Liver (tissue), 9 donors: Measurements from ENCODE around the gene HECTD2. TPM values are rescaled to one million over a fixed set of nuclear protein-coding genes. Genes with fewer than 3 reads are reported as not detected.

ENCODE experiments used
- DNase-seq: peaks from one replicate; pipeline ENCODE4 v3.0.0-alpha.2; 2017; ENCODE audit warnings: low spot score
- H3K27ac ChIP-seq, 2 donors: one replicate each; pipeline ENCODE4 v1.7.0; 2013; ENCODE audit warnings: inconsistent platforms in 2 of 2, low read length in 2 of 2, control low read depth in 1 of 2, low read depth in 1 of 2, mild to moderate bottlenecking in 1 of 2
- H3K27me3 ChIP-seq, 4 donors: one replicate each; pipeline versions ENCODE4 v1.6.1 to v1.7.0; 2013; ENCODE audit warnings: low read length in 3 of 4, inconsistent platforms in 1 of 4, mild to moderate bottlenecking in 1 of 4, moderate library complexity in 1 of 4; ENCODE audit not compliant: control insufficient read depth in 4 of 4, insufficient read depth in 4 of 4
- H3K36me3 ChIP-seq, 4 donors: one replicate each; pipeline versions ENCODE4 v1.6.1 to v1.7.0; 2013; ENCODE audit warnings: low read length in 3 of 4, mild to moderate bottlenecking in 3 of 4, low read depth in 1 of 4, moderate library complexity in 1 of 4; ENCODE audit not compliant: control insufficient read depth in 4 of 4, insufficient read depth in 3 of 4
- H3K4me1 ChIP-seq, 4 donors: one replicate each; pipeline versions ENCODE4 v1.6.1 to v1.7.0; 2013; ENCODE audit warnings: low read length in 3 of 4, mild to moderate bottlenecking in 3 of 4, moderate library complexity in 1 of 4; ENCODE audit not compliant: control insufficient read depth in 4 of 4, insufficient read depth in 4 of 4
- H3K4me3 ChIP-seq, 3 donors: one replicate each; pipeline versions ENCODE4 v1.6.1 to v1.7.0; 2013; ENCODE audit warnings: low read length in 3 of 3, control low read depth in 1 of 3, low read depth in 1 of 3, mild to moderate bottlenecking in 1 of 3
- H3K9ac ChIP-seq, 2 donors: one replicate each; pipeline ENCODE4 v1.7.0; 2013; ENCODE audit warnings: low read length in 2 of 2, mild to moderate bottlenecking in 2 of 2, moderate library complexity in 2 of 2, control low read depth in 1 of 2, low read depth in 1 of 2
- H3K9me3 ChIP-seq, 4 donors: one replicate each; pipeline versions ENCODE4 v1.6.1 to v1.7.0; 2013; ENCODE audit warnings: low read length in 3 of 4; ENCODE audit not compliant: control insufficient read depth in 4 of 4
- EGR1 ChIP-seq, 2 donors: IDR thresholded peaks; 2 replicates each; pipeline ENCODE4 v1.6.1; 2016 to 2018; ENCODE audit warnings: antibody characterized with exemption in 2 of 2, low read depth in 2 of 2
- FOXA1 ChIP-seq: IDR thresholded peaks from 2 replicates; pipeline ENCODE4 v1.6.1; 2016; ENCODE audit warnings: antibody characterized with exemption
- FOXA2 ChIP-seq: IDR thresholded peaks from 2 replicates; pipeline ENCODE4 v1.6.1; 2016; ENCODE audit warnings: antibody characterized with exemption
- GABPA ChIP-seq, 2 donors: IDR thresholded peaks in 1 of 2; conservative IDR thresholded peaks in 1 of 2; 2 replicates each; pipeline ENCODE4 v1.6.1; 2016; ENCODE audit warnings: antibody characterized with exemption in 2 of 2, mild to moderate bottlenecking in 1 of 2, moderate library complexity in 1 of 2
- HNF4A ChIP-seq, 2 donors: conservative IDR thresholded peaks; 2 replicates each; pipeline ENCODE4 v1.6.1; 2016; ENCODE audit warnings: antibody characterized with exemption in 2 of 2, mild to moderate bottlenecking in 2 of 2
- HNF4G ChIP-seq: IDR thresholded peaks from 2 replicates; pipeline ENCODE4 v1.6.1; 2016; ENCODE audit warnings: antibody characterized with exemption
- JUND ChIP-seq, 2 donors: IDR thresholded peaks; 2 replicates each; pipeline ENCODE4 v1.6.1; 2016; ENCODE audit warnings: antibody characterized with exemption in 2 of 2
- NR2F2 ChIP-seq: IDR thresholded peaks from 2 replicates; pipeline ENCODE4 v1.6.1; 2016; ENCODE audit warnings: antibody characterized with exemption
- RAD21 ChIP-seq, 2 donors: IDR thresholded peaks; 2 replicates each; pipeline ENCODE4 v1.6.1; 2016; ENCODE audit warnings: antibody characterized with exemption in 2 of 2, mild to moderate bottlenecking in 2 of 2
- RXRA ChIP-seq, 2 donors: IDR thresholded peaks; 2 replicates each; pipeline ENCODE4 v1.6.1; 2017 to 2018; ENCODE audit warnings: antibody characterized with exemption in 2 of 2, mild to moderate bottlenecking in 1 of 2
- SP1 ChIP-seq: IDR thresholded peaks from 2 replicates; pipeline ENCODE4 v1.6.1; 2018; ENCODE audit warnings: antibody characterized with exemption, mild to moderate bottlenecking
- TAF1 ChIP-seq: conservative IDR thresholded peaks from 2 replicates; pipeline ENCODE4 v1.6.1; 2016; ENCODE audit warnings: antibody characterized with exemption, mild to moderate bottlenecking
- YY1 ChIP-seq: IDR thresholded peaks from 2 replicates; pipeline ENCODE4 v1.6.1; 2016; ENCODE audit warnings: antibody characterized with exemption, mild to moderate bottlenecking
- WGBS: extraction: QIAGEN DNeasy Blood & Tissue Kit; methylation state at CpG from one replicate; pipeline ENCODE4 v1.1.7; 2013; 5-methylcytosine and 5-hydroxymethylcytosine counted together
- polyA plus RNA-seq, 2 donors: library from polyadenylated mRNA; stranded (reverse) in 1 of 2; unstranded in 1 of 2; fragments of 200-250 nt in 1 of 2; fragments of >200 nt in 1 of 2; fragmentation: Nextera tagmentation in 1 of 2; extraction: Ambion mirVana in 1 of 2; gene quantifications; one replicate each; pipeline versions ENCODE4 v1.2.1 to v1.2.3, GENCODE V29; 2013 to 2015
- total RNA-seq, 2 donors: library from RNA; depleted of rRNA; stranded (reverse); fragments of >200 nt; gene quantifications; one replicate each; pipeline ENCODE4 v1.2.3, GENCODE V29; 2014
- TF ChIP-seq, protein P1 (sequence below): IDR thresholded peaks from 2 replicates; pipeline ENCODE4 v1.6.1; 2016; ENCODE audit warnings: antibody characterized with exemption
- TF ChIP-seq, protein P2 (sequence below): IDR thresholded peaks from 2 replicates; pipeline ENCODE4 v1.6.1; 2016; ENCODE audit warnings: antibody characterized with exemption
- TF ChIP-seq, protein P3 (sequence below): IDR thresholded peaks from 2 replicates; pipeline ENCODE4 v1.6.1; 2016; ENCODE audit warnings: antibody characterized with exemption
- TF ChIP-seq, protein P4 (sequence below): IDR thresholded peaks from 2 replicates; pipeline ENCODE4 v1.6.1; 2016; ENCODE audit warnings: antibody characterized with exemption, mild to moderate bottlenecking
- TF ChIP-seq, protein P5 (sequence below): fragments of 150-350 bp; IDR thresholded peaks from 2 replicates; pipeline ENCODE4 v1.5.1; 2017; ENCODE audit warnings: improper control_type of control experiment, low read depth, low read length; ENCODE audit not compliant: missing input control
- donor health status: healthy.
- donor health status: healthy.
- donor health status: healthy.
- donor health status: healthy.
- donor health status: healthy.

The HECTD2 gene
- total and polyA plus RNA-seq, 4 donors = 1.0 to 5.0 (median 3.2) TPM

DNA sequence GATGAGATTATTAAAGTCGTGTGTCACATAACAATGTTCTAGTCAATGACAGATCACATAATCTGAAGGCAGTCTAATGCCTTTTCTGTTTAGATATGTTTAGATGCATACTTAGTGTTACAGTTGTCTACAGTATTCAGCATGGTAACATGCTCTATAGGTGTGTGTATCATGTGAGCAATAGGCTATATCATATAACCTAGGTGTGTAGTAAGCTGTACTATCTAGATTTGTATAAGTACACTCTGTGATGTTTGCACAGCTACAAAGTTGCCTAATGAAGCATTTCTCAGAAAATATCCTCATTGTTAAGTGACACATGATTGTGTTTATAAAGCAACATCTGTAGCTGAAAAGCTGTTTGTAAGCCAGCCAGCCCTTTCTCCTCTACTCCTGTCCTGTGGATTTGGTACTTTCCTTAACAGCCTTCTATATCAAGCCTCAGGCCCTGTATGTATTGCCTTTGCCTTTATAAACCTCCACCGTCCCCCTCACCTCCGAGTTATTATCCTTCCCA is 6.3 kb downstream of the HECTD2 start (continued):
- TF ChIP-seq GABPA (IDR thresholded peaks at IDR 0.05 in 1 of 2, conservative IDR thresholded peaks at IDR 0.05 in 1 of 2) (no peak), RAD21 (IDR thresholded peaks at IDR 0.05) (no peak)

DNA sequence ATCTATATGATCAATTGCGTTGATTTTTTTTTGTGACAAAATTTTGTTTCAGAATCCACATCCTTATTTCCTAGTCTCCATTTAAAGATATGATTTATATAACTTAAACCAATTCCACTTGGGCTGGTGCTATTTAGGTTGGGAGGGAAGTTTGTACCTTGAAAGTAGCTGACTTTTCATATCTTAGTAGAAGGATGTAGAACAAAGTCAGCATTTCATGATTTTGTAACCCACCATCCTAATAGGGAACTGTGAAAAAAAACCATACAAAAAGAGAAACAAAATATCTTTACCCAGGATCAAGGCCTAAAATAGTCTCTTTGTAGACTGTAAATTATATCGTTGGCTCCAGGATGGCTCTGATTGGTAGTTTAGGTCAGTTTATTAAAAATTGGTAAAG is 8.3 kb downstream of the HECTD2 start:
- H3K9ac ChIP-seq = no peak overlapping the region
- no peaks in the 10 kb centered on the region for H3K4me1 ChIP-seq
- H3K36me3 ChIP-seq = no peaks in the 10 kb centered on the region
- no peak overlapping the region for H3K27ac ChIP-seq
- no peak for DNase-seq
- H3K27me3 ChIP-seq = no peaks in the 10 kb centered on the region
- TF ChIP-seq RXRA (IDR thresholded peaks at IDR 0.05) (no peak), RAD21 (IDR thresholded peaks at IDR 0.05) (no peak), JUND (IDR thresholded peaks at IDR 0.05) (no peak), FOXA2 (no peak), EGR1 (IDR thresholded peaks at IDR 0.05; ENCODE audit: low read depth in 2 of 2) (no peak)
- TF ChIP-seq, protein P1, sequence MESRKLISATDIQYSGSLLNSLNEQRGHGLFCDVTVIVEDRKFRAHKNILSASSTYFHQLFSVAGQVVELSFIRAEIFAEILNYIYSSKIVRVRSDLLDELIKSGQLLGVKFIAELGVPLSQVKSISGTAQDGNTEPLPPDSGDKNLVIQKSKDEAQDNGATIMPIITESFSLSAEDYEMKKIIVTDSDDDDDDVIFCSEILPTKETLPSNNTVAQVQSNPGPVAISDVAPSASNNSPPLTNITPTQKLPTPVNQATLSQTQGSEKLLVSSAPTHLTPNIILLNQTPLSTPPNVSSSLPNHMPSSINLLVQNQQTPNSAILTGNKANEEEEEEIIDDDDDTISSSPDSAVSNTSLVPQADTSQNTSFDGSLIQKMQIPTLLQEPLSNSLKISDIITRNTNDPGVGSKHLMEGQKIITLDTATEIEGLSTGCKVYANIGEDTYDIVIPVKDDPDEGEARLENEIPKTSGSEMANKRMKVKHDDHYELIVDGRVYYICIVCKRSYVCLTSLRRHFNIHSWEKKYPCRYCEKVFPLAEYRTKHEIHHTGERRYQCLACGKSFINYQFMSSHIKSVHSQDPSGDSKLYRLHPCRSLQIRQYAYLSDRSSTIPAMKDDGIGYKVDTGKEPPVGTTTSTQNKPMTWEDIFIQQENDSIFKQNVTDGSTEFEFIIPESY = no peak
- 91% methylated on average over 2 of the region's 2 CpGs for WGBS
- no peaks in the 10 kb centered on the region for H3K9me3 ChIP-seq
- H3K4me3 ChIP-seq = no peak overlapping the region

DNA sequence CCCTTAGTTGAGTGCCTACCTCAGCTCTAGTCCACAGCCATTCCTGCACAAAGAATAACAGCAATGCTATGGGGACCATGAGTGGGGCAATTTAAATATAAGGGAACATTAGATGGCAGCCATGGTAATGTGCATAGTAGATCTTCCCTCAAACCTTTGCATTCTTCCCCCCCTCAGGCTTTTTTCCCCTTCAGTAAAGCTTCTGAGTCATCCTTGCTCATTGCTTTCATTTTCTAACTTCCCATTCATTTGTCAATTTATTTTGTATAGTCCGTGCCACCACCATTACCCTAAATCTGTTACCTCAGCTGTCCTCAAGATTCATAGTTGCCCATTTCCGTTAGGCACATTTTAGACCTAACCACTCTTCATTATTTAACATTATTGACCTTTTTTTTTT is 10.7 kb downstream of the HECTD2 start:
- Histone ChIP-seq H3K9ac (no peak overlapping the region), H3K36me3 (no peaks in the 10 kb centered on the region), H3K27me3 (no peaks in the 10 kb centered on the region), H3K4me1 (no peaks in the 10 kb centered on the region), H3K27ac (no peak overlapping the region), H3K4me3 (no peak overlapping the region), H3K9me3 (no peaks in the 10 kb centered on the region)
- DNase-seq = no peak
- TF ChIP-seq, protein P2, sequence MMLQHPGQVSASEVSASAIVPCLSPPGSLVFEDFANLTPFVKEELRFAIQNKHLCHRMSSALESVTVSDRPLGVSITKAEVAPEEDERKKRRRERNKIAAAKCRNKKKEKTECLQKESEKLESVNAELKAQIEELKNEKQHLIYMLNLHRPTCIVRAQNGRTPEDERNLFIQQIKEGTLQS = no peak
- TF ChIP-seq RAD21 (IDR thresholded peaks at IDR 0.05) (no peak), GABPA (IDR thresholded peaks at IDR 0.05 in 1 of 2, conservative IDR thresholded peaks at IDR 0.05 in 1 of 2) (no peak), JUND (IDR thresholded peaks at IDR 0.05) (no peak), FOXA1 (no peak), NR2F2 (no peak), HNF4G (no peak), TAF1 (no peak), RXRA (IDR thresholded peaks at IDR 0.05) (no peak), YY1 (no peak), EGR1 (IDR thresholded peaks at IDR 0.05; ENCODE audit: low read depth in 2 of 2) (no peak), FOXA2 (no peak), SP1 (no peak), HNF4A (conservative IDR thresholded peaks at IDR 0.05) (no peak)
- TF ChIP-seq, protein P1 = no peak
- TF ChIP-seq, protein P3, sequence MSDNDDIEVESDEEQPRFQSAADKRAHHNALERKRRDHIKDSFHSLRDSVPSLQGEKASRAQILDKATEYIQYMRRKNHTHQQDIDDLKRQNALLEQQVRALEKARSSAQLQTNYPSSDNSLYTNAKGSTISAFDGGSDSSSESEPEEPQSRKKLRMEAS = no peak
- TF ChIP-seq, protein P4, sequence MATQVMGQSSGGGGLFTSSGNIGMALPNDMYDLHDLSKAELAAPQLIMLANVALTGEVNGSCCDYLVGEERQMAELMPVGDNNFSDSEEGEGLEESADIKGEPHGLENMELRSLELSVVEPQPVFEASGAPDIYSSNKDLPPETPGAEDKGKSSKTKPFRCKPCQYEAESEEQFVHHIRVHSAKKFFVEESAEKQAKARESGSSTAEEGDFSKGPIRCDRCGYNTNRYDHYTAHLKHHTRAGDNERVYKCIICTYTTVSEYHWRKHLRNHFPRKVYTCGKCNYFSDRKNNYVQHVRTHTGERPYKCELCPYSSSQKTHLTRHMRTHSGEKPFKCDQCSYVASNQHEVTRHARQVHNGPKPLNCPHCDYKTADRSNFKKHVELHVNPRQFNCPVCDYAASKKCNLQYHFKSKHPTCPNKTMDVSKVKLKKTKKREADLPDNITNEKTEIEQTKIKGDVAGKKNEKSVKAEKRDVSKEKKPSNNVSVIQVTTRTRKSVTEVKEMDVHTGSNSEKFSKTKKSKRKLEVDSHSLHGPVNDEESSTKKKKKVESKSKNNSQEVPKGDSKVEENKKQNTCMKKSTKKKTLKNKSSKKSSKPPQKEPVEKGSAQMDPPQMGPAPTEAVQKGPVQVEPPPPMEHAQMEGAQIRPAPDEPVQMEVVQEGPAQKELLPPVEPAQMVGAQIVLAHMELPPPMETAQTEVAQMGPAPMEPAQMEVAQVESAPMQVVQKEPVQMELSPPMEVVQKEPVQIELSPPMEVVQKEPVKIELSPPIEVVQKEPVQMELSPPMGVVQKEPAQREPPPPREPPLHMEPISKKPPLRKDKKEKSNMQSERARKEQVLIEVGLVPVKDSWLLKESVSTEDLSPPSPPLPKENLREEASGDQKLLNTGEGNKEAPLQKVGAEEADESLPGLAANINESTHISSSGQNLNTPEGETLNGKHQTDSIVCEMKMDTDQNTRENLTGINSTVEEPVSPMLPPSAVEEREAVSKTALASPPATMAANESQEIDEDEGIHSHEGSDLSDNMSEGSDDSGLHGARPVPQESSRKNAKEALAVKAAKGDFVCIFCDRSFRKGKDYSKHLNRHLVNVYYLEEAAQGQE = no peak
- TF ChIP-seq, protein P5, sequence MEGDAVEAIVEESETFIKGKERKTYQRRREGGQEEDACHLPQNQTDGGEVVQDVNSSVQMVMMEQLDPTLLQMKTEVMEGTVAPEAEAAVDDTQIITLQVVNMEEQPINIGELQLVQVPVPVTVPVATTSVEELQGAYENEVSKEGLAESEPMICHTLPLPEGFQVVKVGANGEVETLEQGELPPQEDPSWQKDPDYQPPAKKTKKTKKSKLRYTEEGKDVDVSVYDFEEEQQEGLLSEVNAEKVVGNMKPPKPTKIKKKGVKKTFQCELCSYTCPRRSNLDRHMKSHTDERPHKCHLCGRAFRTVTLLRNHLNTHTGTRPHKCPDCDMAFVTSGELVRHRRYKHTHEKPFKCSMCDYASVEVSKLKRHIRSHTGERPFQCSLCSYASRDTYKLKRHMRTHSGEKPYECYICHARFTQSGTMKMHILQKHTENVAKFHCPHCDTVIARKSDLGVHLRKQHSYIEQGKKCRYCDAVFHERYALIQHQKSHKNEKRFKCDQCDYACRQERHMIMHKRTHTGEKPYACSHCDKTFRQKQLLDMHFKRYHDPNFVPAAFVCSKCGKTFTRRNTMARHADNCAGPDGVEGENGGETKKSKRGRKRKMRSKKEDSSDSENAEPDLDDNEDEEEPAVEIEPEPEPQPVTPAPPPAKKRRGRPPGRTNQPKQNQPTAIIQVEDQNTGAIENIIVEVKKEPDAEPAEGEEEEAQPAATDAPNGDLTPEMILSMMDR = no peak
- WGBS = 91% methylated on average over 2 of the region's 2 CpGs
